ENCODE results near the gene DENND6B.

- TF ChIP-seq CTCF (conservative IDR thresholded peaks at IDR 0.05) (no peak), ZFX (IDR thresholded peaks at IDR 0.05) (no peak)
Measured at GRCh38 chr22:50317178-50317577, 9.6 kb downstream of the DENND6B start.

Measured in C4-2B (cell line).